H1 (cell line): ENCODE measurements around the gene LAMP1. TPM values are rescaled to one million over a fixed set of nuclear protein-coding genes. Genes with fewer than 3 reads are reported as not detected.

Experiments
- CTCF ChIA-PET: fragments of 300-600 bp; sonication (Branson Sonifier 250); formaldehyde crosslinking; loops from one replicate; lab custom pipeline; 2021; ENCODE audit not compliant: partially characterized antibody; lab: Charles Lee
- POLR2A ChIA-PET: fragments of 300-600 bp; sonication (Branson Sonifier 250); formaldehyde crosslinking; loops from one replicate; lab custom pipeline; 2021; ENCODE audit warnings: inconsistent platforms; ENCODE audit not compliant: partially characterized antibody; lab: Charles Lee
- DNase-seq, 2 experiments: peaks; one replicate each; pipeline versions ENCODE4 v3.0.0 to v3.0.0-alpha.2; 2010 to 2022; ENCODE audit warnings: low spot score in 2 of 2, low read depth in 1 of 2, mixed read lengths in 1 of 2
- FAIRE-seq: peaks from 2 replicates; lab custom pipeline; 2011; peaks lifted over from hg19 to GRCh38; lab: Jason Lieb, UNC
- H2AFZ ChIP-seq: 2 replicates; pipeline ENCODE4 v1.8.1; 2012; ENCODE audit warnings: low read length, inconsistent platforms
- H2AK5ac ChIP-seq: 2 replicates; pipeline ENCODE4 v1.6.1; 2013; ENCODE audit warnings: low read depth, low read length
- H2BK120ac ChIP-seq: replicated peaks from 2 replicates; pipeline ENCODE3; 2013; ENCODE audit warnings: low read depth, low read length, inconsistent platforms
- H2BK12ac ChIP-seq: 2 replicates; pipeline ENCODE4 v1.6.1; 2013; ENCODE audit warnings: low read depth, low read length
- H2BK15ac ChIP-seq: 2 replicates; pipeline ENCODE4 v1.6.1; 2013; ENCODE audit warnings: low read length
- H2BK20ac ChIP-seq: 2 replicates; pipeline ENCODE4 v1.6.1; 2013; ENCODE audit warnings: low read length
- H2BK5ac ChIP-seq: 2 replicates; pipeline ENCODE4 v1.6.1; 2013; ENCODE audit warnings: low read depth, low read length
- H3K14ac ChIP-seq: 2 replicates; pipeline ENCODE4 v1.6.1; 2013; ENCODE audit warnings: inconsistent platforms; ENCODE audit not compliant: insufficient read length
- H3K18ac ChIP-seq: 2 replicates; pipeline ENCODE4 v1.6.1; 2013; ENCODE audit warnings: low read length; ENCODE audit errors: extremely low read depth
- H3K23ac ChIP-seq: 2 replicates; pipeline ENCODE4 v1.6.1; 2013; ENCODE audit warnings: inconsistent platforms; ENCODE audit not compliant: insufficient read length
- H3K23me2 ChIP-seq: 2 replicates; pipeline ENCODE4 v1.6.1; 2013; ENCODE audit warnings: low read depth, low read length
- H3K27ac ChIP-seq: 2 replicates; pipeline ENCODE4 v1.6.1; 2011; ENCODE audit warnings: low read depth, low read length, inconsistent platforms
- H3K27me3 ChIP-seq, 4 experiments: replicated peaks in 1 of 4; 1 replicate in 1 of 4; 2 replicates in 3 of 4; pipeline versions ENCODE4 v1.6.1 to v1.8.1; 2011 to 2013; ENCODE audit warnings: low read length in 3 of 4, mild to moderate bottlenecking in 3 of 4, inconsistent platforms in 2 of 4, mixed read lengths in 2 of 4, moderate library complexity in 1 of 4; ENCODE audit not compliant: control insufficient read depth in 3 of 4, insufficient read depth in 3 of 4; ENCODE audit errors: extremely low read depth in 1 of 4
- H3K36me3 ChIP-seq, 4 experiments: 2 replicates each; pipeline versions ENCODE4 v1.6.1 to v1.8.1; 2011 to 2013; ENCODE audit warnings: mild to moderate bottlenecking in 4 of 4, low read length in 3 of 4, moderate library complexity in 2 of 4, control low read depth in 1 of 4, inconsistent platforms in 1 of 4; ENCODE audit not compliant: insufficient read depth in 4 of 4, control insufficient read depth in 2 of 4
- H3K4ac ChIP-seq: replicated peaks from 2 replicates; pipeline ENCODE3; 2013; ENCODE audit warnings: low read length, low read depth, mixed read lengths, inconsistent platforms; ENCODE audit not compliant: insufficient read length
- H3K4me1 ChIP-seq, 4 experiments: replicated peaks in 1 of 4; 1 replicate in 1 of 4; 2 replicates in 3 of 4; pipeline versions ENCODE4 v1.6.1 to v1.8.1; 2011 to 2013; ENCODE audit warnings: low read length in 3 of 4, inconsistent platforms in 2 of 4, mixed read lengths in 1 of 4; ENCODE audit not compliant: insufficient read depth in 4 of 4, control insufficient read depth in 3 of 4
- H3K4me2 ChIP-seq, 2 experiments: 2 replicates each; pipeline versions ENCODE4 v1.6.1 to v1.8.1; 2011 to 2013; ENCODE audit warnings: low read depth in 2 of 2, low read length in 2 of 2, control low read depth in 1 of 2, inconsistent platforms in 1 of 2, mild to moderate bottlenecking in 1 of 2; ENCODE audit not compliant: insufficient read depth in 1 of 2
- H3K4me3 ChIP-seq, 4 experiments: fragments of 200-600, 300-600 bp in 1 of 4; sonication (generic), shearing (Covaris generic), sonication (Bioruptor Twin) in 1 of 4; 2 replicates each; pipeline versions ENCODE4 v1.5.1 to v1.8.1; 2011 to 2016; ENCODE audit warnings: low read length in 4 of 4, low read depth in 3 of 4, control low read depth in 2 of 4, inconsistent platforms in 2 of 4, mild to moderate bottlenecking in 2 of 4, mixed read lengths in 1 of 4, moderate library complexity in 1 of 4; ENCODE audit not compliant: insufficient read depth in 2 of 4; ENCODE audit errors: extremely low read depth in 1 of 4
- H3K56ac ChIP-seq: replicated peaks from 2 replicates; pipeline ENCODE3; 2013; ENCODE audit warnings: low read depth, mild to moderate bottlenecking, mixed read lengths, low read length, inconsistent platforms; ENCODE audit not compliant: insufficient read length
- H3K79me1 ChIP-seq: 2 replicates; pipeline ENCODE4 v1.6.1; 2013; ENCODE audit warnings: low read depth, low read length, control low read depth
- H3K79me2 ChIP-seq, 2 experiments: 2 replicates each; pipeline versions ENCODE4 v1.6.1 to v1.8.1; 2012 to 2013; ENCODE audit warnings: low read length in 2 of 2, mild to moderate bottlenecking in 2 of 2, inconsistent platforms in 1 of 2; ENCODE audit not compliant: insufficient read depth in 2 of 2, control insufficient read depth in 1 of 2
- H3K9ac ChIP-seq, 4 experiments: replicated peaks in 1 of 4; 1 replicate in 1 of 4; 2 replicates in 3 of 4; pipeline versions ENCODE4 v1.6.1 to v1.8.1; 2011 to 2013; ENCODE audit warnings: low read depth in 3 of 4, low read length in 3 of 4, control low read depth in 2 of 4, mild to moderate bottlenecking in 2 of 4, moderate library complexity in 2 of 4, inconsistent platforms in 1 of 4; ENCODE audit errors: extremely low read depth in 1 of 4
- H3K9me3 ChIP-seq, 2 experiments: 2 replicates each; pipeline versions ENCODE4 v1.6.1 to v1.8.1; 2012 to 2013; ENCODE audit warnings: mild to moderate bottlenecking in 2 of 2, moderate library complexity in 2 of 2, control low read depth in 1 of 2, inconsistent platforms in 1 of 2, low read depth in 1 of 2, low read length in 1 of 2, mixed read lengths in 1 of 2; ENCODE audit not compliant: insufficient read depth in 2 of 2
- H4K20me1 ChIP-seq, 2 experiments: replicated peaks in 1 of 2; 2 replicates each; pipeline versions ENCODE3 to v1.8.1; 2011 to 2013; ENCODE audit warnings: inconsistent platforms in 2 of 2, low read length in 2 of 2, mild to moderate bottlenecking in 1 of 2; ENCODE audit not compliant: insufficient read depth in 2 of 2, control insufficient read depth in 1 of 2
- H4K5ac ChIP-seq: 2 replicates; pipeline ENCODE4 v1.6.1; 2013; ENCODE audit warnings: low read length, low read depth, mixed read lengths, inconsistent platforms; ENCODE audit not compliant: insufficient read length
- H4K8ac ChIP-seq: 2 replicates; pipeline ENCODE4 v1.8.0; 2013; ENCODE audit warnings: mild to moderate bottlenecking, moderate library complexity, low read length, inconsistent platforms; ENCODE audit not compliant: insufficient read depth; ENCODE audit errors: extremely low read depth
- H4K91ac ChIP-seq: replicated peaks from 2 replicates; pipeline ENCODE3; 2013; ENCODE audit warnings: low read length, mixed read lengths, inconsistent platforms; ENCODE audit not compliant: insufficient read length
- KDM4A ChIP-seq: IDR thresholded peaks from one replicate; pipeline ENCODE4 v1.7.1; 2012; ENCODE audit warnings: low read depth, mild to moderate bottlenecking, moderate library complexity, low read length, inconsistent platforms; ENCODE audit not compliant: severe bottlenecking
- MAFK ChIP-seq: IDR thresholded peaks from 2 replicates; pipeline ENCODE4 v1.6.1; 2012; ENCODE audit warnings: low read depth, mild to moderate bottlenecking, improper control_type of control experiment, low read length
- POLR2AphosphoS5 ChIP-seq: IDR thresholded peaks from 2 replicates; pipeline ENCODE4 v1.6.1; 2011; ENCODE audit warnings: low read depth, low read length
- USF2 ChIP-seq: IDR thresholded peaks from 2 replicates; pipeline ENCODE4 v1.6.1; 2011; ENCODE audit warnings: low read length, improper control_type of control experiment
- WGBS, 2 experiments: shearing (Covaris generic) in 1 of 2; methylation state at CpG; one replicate each; pipeline versions ENCODE4 v1.1.6 to v1.1.7; 2013 to 2015; ENCODE audit warnings: low lambda C conversion rate in 2 of 2, mixed read lengths in 2 of 2, inconsistent platforms in 1 of 2, low coverage in 1 of 2, missing lambda C conversion rate in 1 of 2; ENCODE audit not compliant: insufficient replicate concordance in 2 of 2, insufficient coverage in 1 of 2, insufficient read length in 1 of 2; ENCODE audit errors: extremely low coverage in 1 of 2, missing lambda C conversion rate in 1 of 2; 5-methylcytosine and 5-hydroxymethylcytosine counted together
- polyA plus RNA-seq, 7 experiments: library from polyadenylated mRNA; depleted of rRNA in 3 of 7; stranded (reverse) in 5 of 7; unstranded in 2 of 7; fragments of >200 nt in 5 of 7; fragments of 200-250 nt in 2 of 7; gene quantifications; 1 replicate in 5 of 7; 2 replicates in 1 of 7; 4 replicates in 1 of 7; pipeline versions ENCODE4 v1.2.1 to v1.2.3, GENCODE V29; 2011 to 2013; ENCODE audit warnings: missing spikeins in 2 of 7, mixed read lengths in 2 of 7
- total RNA-seq: library from RNA; stranded (reverse); fragmentation: NEBNext Ultra II Directional; extraction: Animal tissue kit (Norgen Biotek cat#: 25700); gene quantifications from 2 replicates; pipeline ENCODE4 v1.2.1, GENCODE V29; 2021

The LAMP1 gene
- total and polyA plus RNA-seq, 2 of the 8 experiments (the other 6 are each of a cell fraction or from before 2014, with no cell fraction given) = 97.6 to 140 TPM

GRCh38 chr13:113324398-113324797 is 27.4 kb downstream of the LAMP1 start:
- ChIA-PET POLR2A (interaction anchor here (0.7 to 5.5 kb wide), 17 partner anchors 9 to 688 kb away, joined by 3 to 34 read pairs (median 4); partner anchors contain the start of genes GRTP1 and LAMP1), CTCF (interaction anchor here (1.1 to 2.9 kb wide), 3 partner anchors 19 to 295 kb away, joined by 3 to 7 read pairs (median 4); no protein-coding TSS in a partner anchor)
- Histone ChIP-seq H2BK15ac (no peak overlapping the region), H3K27ac (no peak overlapping the region), H2BK120ac (no peak overlapping the region), H4K5ac (no peak overlapping the region), H3K27me3 (no peaks in the 10 kb centered on the region), H3K9ac (no peak overlapping the region), H3K23me2 (no peaks in the 10 kb centered on the region), H2AFZ (no peak overlapping the region), H2BK20ac (no peak overlapping the region), H3K36me3 (peaks cover 13 to 58% (median 33%) of the 10 kb centered on the region in 4 experiments), H4K20me1 (peaks cover 4 to 7% of the 10 kb centered on the region in 2 experiments), H3K56ac (no peak overlapping the region), H3K79me2 (no peaks in the 10 kb centered on the region), H4K8ac (no peak overlapping the region), H2BK12ac (no peak overlapping the region), H3K9me3 (no peaks in the 10 kb centered on the region), H3K18ac (no peak overlapping the region), H3K4me3 (no peak overlapping the region), H3K4me2 (no peak overlapping the region), H3K4me1 (no peaks in the 10 kb centered on the region; a peak in 2 of 7 replicates), H3K79me1 (no peaks in the 10 kb centered on the region), H3K14ac (no peak overlapping the region), H4K91ac (no peak overlapping the region), H3K23ac (no peak overlapping the region), H3K4ac (no peak overlapping the region), H2BK5ac (no peak overlapping the region), H2AK5ac (no peak overlapping the region)
- DNase-seq (no peak), FAIRE-seq (no peak)
- WGBS, 2 experiments = 94% methylated on average over 12 of the region's 12 CpGs; no CpG with 5 or more reads in 1 of the 2 experiments
- TF ChIP-seq MAFK (no peak), POLR2AphosphoS5 (0 out of 2 replicates have a peak, but pooled peaks have one; percentile 56), USF2 (no peak), KDM4A (no peak)
